ENCODE measurements around the gene CCL5. TPM values are rescaled to one million over a fixed set of nuclear protein-coding genes. Genes with fewer than 3 reads are reported as not detected.

CCL5 gene
- not detected in 2 replicates for total RNA-seq

GRCh38 chr17:35879773-35880654, at the start of gene CCL5:
TSS of gene CCL5 (minus strand) at chr17:35880360.

GRCh38 chr17:35868737-35869136, 11.4 kb downstream of the CCL5 start, which contains the start of gene HEATR9:
TSS of gene HEATR9 (minus strand) at chr17:35868891. CDS start at chr17:35868742, 149 bp downstream.

Other genes with a start within 250 kb of the CCL5 start
- gene RASL10B, start 148.7 kb downstream of the CCL5 start, total RNA-seq = 1.1 and 1.3 TPM in 2 replicates
- gene GAS2L2, start 127.1 kb downstream of the CCL5 start, total RNA-seq = not detected in 2 replicates
- not detected in 2 replicates for gene C17orf50, start 119.5 kb downstream of the CCL5 start, total RNA-seq
- gene MMP28, start 84.7 kb downstream of the CCL5 start, total RNA-seq = 1.4 and 1.5 TPM in 2 replicates
- gene TAF15, start 70.9 kb downstream of the CCL5 start, total RNA-seq = 46.5 and 64.6 TPM in 2 replicates
- not detected in 2 replicates for gene HEATR9, start 11.5 kb downstream of the CCL5 start, total RNA-seq
- 0.16 TPM in 1 of 2 replicates, not detected in the other for gene RDM1, start 50.4 kb upstream of the CCL5 start, total RNA-seq
- gene LYZL6, start 63.4 kb upstream of the CCL5 start, total RNA-seq = not detected in 2 replicates
- not detected in 2 replicates for gene CCL16, start 101.1 kb upstream of the CCL5 start, total RNA-seq
- gene CCL14, start 106.4 kb upstream of the CCL5 start, total RNA-seq = not detected in 2 replicates
- gene CCL15, start 121.2 kb upstream of the CCL5 start, total RNA-seq = not detected in 2 replicates
- not detected in 2 replicates for gene CCL23, start 137.6 kb upstream of the CCL5 start, total RNA-seq
- not detected in 2 replicates for gene CCL18, start 183.9 kb upstream of the CCL5 start, total RNA-seq
- gene CCL3, start 209.8 kb upstream of the CCL5 start, total RNA-seq = not detected in 2 replicates
- not detected in 2 replicates for gene CCL4, start 223.5 kb upstream of the CCL5 start, total RNA-seq